HG03066 (cell line): ENCODE measurements around the gene PRIM2.
"Not testable (repeated sequence)": the region's sequence is repeated elsewhere in the genome, so short reads cannot be mapped to it uniquely, and the experiment has no call there.

Experiments used
- ATAC-seq: cut with Tn5 transposase; IDR thresholded peaks from one replicate; pipeline ENCODE4 v1.9.1; 2021; ENCODE audit warnings: low read depth; ENCODE audit not compliant: unreplicated experiment

PRIM2 gene, protein sequence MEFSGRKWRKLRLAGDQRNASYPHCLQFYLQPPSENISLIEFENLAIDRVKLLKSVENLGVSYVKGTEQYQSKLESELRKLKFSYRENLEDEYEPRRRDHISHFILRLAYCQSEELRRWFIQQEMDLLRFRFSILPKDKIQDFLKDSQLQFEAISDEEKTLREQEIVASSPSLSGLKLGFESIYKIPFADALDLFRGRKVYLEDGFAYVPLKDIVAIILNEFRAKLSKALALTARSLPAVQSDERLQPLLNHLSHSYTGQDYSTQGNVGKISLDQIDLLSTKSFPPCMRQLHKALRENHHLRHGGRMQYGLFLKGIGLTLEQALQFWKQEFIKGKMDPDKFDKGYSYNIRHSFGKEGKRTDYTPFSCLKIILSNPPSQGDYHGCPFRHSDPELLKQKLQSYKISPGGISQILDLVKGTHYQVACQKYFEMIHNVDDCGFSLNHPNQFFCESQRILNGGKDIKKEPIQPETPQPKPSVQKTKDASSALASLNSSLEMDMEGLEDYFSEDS

DNA sequence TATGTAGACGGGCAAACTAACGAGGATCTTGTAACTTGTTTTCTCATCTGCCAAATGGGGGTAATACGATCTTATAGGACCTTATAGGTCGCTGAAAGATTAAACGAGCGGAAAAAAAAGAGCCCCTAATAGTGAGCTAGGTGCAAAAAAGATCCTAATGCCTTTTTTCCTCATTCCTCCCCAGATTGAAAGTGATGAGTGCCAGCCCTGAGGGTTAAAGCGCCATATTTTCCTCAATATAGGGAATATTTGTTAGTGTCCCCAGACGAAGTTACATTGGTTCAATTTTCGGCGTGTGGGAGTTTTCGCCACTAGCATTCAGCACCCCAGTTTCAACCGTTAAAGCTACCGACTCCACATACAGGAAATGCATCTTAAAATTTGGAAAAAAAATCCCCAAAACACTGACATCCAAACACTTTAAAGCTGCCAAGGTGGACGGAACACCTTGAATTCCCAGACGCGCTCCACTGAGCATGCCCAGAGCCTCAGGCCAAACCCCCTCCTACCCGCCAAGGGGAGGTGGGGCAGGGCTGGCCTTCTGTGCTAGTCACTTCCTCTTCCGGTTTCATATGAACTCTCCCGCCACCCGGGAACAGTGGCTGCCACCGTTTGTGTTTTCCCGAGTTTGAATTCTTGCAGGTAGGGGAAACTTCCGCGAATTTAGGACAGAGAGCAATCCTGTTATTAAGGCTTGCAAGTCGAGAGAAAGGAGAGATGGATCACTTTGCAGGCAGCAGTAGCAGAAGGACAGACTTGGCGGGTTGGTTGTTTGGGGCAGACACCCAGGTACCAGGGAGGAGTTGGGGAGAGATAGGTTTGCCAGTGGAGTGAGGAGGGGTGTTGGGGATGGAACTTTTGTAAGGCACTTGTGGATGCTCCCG lies at the start of gene PRIM2:
PRIM2 (plus strand) TSS at position 571 of the 884 bp plus-strand sequence. CDS start 816 bp downstream, outside the sequence.
- peak; percentile 88 for ATAC-seq

DNA sequence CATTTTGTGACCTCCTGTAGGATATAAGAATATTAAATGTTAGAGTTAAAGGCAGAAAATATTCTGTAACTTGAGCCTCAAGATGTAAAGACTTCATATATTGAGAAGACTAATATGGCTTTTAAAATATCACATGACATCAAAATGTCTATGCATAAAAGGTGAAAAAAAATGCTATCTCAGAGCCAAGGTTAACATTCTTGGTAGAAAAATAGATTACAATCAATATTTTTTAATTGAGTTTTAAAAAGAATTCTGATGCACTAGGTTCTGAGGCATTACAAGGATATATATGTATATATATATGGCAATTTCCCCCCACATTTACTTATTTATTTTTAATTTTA lies 49.2 kb upstream of the PRIM2 start:
- ATAC-seq: no peak

DNA sequence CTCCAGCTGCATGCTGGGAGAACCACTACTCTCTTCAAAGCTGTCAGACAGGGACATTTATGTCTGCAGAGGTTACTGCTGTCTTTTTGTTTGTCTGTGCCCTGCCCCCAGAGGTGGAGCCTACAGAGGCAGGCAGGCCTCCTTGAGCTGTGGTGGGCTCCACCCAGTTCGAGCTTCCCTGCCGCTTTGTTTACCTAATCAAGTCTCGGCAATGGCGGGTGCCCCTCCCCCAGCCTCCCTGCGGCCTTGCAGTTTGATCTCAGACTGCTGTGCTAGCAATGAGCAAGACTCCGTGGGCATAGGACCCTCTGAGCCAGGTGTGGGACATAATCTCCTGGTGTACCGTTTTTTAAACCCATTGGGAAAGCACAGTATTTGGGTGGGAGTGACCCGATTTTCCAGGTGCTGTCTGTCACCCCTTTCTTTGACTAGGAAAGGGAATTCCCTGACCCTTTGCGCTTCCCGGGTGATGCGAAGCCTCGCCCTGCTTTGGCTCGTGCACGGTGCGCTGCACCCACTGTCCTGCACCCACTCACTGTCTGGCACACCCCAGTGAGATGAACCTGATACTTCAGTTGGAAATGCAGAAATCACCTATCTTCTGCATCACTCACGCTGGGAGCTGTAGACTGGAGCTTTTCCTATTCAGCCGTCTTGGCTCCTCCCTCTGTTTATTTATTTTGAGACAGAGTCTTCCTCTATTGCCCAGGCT lies 43.2 kb upstream of the PRIM2 start:
- ATAC-seq: not testable (repeated sequence)

DNA sequence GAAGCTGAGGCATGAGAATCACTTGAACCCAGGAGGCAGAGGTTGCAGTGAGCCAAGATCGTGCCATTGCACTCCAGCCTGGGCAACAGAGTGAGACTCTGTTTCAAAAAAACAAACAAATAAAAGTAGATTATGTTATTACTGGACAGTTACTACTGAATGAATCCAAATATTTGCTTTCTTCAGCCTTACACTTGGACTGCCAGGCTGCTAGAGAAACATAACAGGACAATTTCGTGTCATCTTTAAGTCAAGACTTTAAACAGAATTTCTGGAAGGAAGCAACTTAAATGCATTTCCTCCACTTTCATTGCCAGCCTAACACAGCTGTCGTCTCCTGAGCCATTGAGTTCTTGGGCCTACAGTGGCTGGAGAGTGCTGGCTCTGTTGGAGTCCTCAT lies 42.0 kb upstream of the PRIM2 start:
- no peak for ATAC-seq

DNA sequence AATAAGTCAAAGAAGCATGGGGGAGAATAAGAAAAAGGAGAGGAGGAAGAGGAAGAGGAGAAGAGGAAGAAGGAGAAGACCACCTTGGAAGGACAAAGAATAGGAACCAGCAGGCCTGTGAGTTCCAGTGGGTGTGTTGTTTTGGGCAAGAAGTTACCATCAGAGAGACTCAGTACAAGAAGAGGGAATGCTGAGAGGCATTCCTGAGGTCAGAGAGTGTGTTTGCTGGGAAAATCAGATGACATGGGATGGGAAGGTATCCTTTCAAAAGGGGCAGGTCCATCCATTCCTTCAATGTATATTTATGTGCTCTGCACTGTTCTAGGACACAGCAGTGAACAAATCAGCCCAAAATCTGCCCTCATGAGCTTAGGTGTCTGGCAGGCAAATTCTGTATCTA lies 40.5 kb upstream of the PRIM2 start:
- ATAC-seq: no peak

DNA sequence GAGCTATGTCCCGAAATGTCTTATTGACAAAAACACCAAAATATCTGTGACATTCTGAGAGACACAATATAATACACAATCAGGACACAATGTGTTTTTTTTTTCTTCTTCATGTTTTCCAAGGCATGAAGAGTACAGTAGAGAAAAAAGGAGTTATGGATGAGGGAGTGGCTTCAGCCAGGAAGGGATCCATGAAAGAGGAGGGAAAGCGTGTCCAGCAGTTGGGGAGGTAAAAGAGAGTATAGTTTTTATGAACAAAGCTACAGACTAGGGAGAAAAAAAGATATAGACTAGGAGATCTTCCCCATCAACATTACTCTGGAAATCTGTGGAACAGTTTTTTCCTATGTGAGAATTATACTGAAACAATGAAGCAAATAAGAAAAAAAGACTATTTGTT lies 38.9 kb upstream of the PRIM2 start:
- no peak for ATAC-seq

DNA sequence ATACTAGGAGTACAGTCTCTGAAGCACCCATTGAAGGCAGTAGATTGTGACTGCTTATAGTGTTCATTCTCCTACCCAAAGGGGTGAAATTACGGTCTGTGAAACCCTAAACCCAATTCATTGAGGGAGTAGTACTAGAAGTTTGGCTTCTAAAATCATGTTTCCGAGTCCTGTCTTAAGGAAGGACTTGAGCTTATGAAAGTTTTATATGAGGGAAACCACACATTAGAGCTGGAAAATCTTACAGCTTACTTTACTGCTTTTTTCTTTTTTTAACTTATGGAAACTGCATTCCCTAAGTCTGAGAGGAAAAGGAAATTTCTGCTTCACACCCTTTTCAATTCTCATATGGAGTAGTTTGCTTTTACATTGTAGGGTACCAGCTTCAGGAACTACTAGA lies 38.4 kb upstream of the PRIM2 start:
- ATAC-seq: no peak

DNA sequence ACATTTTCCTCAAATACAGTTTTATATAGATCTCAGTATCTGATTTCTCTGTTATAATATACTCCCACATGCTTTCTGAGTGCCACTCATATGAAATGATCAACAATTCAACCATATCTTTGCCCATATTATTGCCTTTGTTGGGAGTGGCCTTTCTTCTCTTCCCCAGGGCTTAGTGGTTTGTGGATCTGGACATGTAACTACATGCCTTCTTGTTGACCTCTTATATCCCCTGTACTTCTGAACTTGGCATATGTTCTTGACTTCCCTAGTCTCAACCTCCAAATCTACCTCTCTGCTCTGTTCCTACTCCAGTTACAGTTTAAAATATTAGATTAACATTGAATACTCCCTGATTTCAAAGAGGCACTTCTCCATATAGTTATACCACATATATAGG lies 34.3 kb upstream of the PRIM2 start:
- ATAC-seq: no peak

DNA sequence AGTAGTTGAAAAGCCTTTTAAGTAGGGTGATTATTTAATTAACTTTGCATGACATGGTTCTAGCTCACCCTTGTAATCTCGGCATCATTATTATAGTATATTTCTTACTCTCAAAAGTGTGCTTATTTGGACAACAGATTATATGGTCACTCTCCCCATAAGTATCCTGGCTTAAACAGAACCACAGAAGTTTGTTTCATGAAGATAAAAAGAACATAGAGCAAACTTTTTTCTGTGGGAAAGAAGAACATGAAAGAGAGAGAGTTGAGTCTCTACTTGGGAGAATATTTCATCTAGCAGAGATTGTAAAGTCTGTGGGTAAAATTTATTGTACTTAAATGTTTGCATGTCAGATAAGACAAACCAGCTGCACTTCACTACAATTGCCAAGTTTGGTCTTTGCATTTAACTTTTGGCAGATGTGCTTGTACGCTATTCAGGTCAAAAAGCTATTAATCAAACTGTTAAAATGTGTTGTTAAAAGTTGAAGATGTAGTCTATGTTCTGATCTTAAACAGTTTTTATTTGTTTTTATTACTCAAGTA lies 33.4 kb upstream of the PRIM2 start:
- no peak for ATAC-seq

DNA sequence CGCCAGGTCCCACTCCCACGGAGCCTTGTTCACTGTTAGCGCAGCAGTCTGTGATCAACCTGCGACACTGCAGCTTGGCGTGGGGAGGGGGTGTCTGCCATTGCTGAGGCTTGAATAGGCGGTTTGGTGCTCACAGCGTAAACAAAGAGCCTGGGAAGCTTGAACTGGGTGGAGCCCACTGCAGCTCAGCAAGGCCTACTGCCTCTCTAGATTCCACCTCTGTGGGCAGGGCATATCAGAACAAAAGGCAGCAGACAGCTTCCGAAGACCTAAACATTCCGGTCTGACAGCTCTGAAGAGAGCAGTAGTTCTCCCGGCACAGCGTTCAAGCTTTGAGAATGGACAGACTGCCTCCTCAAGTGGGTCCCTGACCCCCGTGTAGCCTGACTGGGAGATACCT lies 29.3 kb upstream of the PRIM2 start:
- not testable (repeated sequence) for ATAC-seq

DNA sequence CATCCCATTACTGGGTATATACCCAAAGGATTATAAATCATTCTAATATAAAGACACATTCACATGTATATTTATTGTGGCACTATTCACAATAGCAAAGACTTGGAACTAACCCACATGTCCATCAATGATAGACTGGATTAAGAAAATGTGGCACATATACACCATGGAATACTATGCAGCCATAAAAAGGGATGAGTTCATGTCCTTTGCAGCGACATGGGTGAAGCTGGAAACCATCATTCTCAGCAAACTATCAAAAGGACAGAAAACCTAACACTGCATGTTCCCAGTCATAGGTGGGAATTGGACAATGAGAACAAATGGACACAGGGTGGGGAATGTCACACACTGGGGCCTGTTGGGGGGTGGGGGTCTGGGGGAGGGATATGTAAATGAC lies 24.0 kb upstream of the PRIM2 start:
- not testable (repeated sequence) for ATAC-seq

DNA sequence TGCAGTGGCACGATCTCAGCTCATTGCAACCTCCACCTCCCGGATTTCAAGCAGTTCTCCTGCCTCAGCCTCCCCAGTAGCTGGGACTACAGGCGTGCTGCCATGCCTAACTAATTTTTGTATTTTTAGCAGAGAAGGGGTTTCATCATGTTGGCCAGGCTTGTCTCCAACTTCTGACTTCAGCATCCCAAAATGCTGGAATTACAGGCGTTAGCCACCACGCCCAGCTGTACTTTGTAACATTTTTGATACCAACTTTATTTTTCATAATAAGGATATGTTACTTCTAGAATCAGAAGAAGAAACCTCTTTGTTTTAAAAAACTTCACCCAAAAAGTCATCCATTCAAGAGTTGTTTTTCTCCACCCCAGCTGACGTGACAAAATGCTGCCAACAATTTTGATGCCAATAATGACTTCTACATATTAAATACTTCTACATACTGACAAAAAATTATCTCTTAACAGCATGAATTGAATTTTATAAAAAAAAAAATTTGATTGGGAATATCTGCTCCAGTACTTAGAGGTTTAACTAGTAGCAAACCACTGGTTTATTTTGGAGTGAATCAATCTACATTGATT lies 22.5 kb upstream of the PRIM2 start:
- no peak for ATAC-seq

DNA sequence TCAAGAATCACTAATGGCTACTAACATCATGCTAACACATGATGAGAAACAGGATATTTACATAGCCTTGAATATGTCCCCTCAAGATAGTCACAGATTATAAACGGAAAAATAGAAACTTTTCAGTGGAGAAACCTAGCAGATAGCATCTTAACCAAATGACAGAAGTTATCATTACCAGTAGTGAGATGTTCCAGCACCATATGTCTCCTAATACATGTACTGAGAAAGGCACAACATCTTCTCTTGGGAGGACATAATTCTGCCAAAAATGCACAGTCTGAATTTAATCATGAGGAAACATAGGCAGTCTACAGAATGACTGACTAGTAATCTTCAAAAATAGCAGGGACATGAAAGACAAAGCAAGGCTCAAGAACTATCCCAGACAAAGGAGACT lies 19.9 kb upstream of the PRIM2 start:
- no peak for ATAC-seq

DNA sequence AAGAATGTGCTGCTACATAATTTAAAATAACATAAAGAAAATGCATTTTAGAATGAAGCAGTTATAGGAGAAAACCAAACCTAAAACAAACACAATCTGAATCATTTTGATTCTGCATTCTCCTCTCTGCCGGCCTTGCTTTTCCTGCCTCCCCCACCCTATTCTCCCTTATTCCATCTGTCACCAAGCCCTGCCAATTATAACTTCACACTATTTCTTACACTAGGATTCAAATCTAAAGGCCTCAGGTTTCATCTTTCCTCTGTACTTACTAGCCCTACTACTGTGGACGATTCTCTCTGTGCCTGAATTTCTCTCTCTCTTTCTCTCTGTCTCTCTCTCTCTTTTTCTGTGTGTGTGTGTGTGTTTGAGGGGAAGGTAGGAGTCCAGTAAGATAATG lies 18.7 kb upstream of the PRIM2 start:
- no peak for ATAC-seq

DNA sequence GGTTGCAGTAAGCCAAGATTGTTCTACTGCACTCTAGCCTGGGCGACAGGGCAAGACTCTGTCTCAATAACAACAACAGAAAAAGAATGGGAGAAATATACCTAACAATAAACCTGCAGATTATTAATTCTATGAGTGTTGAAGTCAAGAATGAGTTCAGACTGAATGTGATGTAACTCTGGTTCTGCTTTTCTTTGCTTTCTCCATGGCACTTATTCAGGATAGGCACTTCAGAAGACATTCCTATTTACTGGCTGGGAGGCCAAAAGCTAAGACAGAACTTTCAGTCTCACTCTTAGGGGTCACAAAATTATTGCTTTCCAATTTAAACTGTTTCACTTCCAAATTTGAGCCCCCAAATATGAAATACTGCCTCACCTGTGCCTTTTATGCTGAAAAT lies 15.7 kb upstream of the PRIM2 start:
- no peak for ATAC-seq

DNA sequence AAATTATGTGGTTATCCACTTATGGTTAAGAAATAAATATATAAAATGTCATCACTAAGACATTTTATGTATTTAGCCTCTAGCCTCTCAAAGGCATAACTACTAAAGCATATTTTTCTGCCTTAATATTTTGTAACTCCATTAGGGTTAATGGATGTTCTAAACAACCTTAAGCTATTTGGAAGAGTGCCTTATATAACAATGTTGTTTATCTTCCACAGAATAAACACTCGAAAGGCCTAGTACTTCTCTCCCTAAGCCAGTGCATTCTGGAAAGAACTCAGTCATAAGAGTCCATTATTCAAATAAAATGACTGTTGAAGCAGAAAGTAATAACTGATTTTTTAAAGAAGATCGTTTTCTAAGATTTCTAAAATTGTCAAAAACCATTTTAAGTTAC lies 15.0 kb upstream of the PRIM2 start:
- ATAC-seq: no peak

DNA sequence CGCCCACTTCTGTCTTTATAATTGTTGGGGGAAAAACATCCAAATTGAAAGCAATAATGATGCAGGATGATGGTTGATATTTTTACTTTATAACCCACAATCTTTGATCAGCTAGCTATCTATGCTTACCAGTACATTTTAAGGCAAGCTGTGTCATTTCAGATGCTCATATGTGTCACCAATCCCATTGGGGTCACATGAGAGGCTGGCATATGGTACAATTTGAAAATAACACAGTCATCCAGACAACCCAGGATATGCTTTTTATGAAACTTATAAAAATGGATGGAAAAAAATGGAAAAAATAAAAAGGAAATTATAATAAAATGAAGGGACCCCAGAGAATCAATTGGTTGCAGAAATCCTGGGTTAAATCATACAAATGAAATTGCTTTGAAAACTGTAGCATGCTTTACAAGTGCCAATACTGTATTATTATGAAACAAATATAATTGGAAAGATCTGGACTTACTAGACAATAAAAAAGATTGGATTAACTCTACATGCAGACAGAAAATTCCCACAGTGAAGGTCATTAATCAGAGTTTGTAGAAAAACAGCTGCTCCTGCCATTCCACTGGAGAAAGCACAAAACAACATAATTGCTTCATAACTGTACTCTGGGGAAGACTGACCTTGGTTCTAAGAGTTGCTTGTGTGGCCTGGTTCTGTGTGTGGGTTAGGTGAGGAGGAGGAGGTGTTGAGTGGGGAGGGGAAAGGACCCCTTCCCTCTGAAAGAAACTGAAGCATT lies 13.3 kb upstream of the PRIM2 start:
- ATAC-seq: no peak

DNA sequence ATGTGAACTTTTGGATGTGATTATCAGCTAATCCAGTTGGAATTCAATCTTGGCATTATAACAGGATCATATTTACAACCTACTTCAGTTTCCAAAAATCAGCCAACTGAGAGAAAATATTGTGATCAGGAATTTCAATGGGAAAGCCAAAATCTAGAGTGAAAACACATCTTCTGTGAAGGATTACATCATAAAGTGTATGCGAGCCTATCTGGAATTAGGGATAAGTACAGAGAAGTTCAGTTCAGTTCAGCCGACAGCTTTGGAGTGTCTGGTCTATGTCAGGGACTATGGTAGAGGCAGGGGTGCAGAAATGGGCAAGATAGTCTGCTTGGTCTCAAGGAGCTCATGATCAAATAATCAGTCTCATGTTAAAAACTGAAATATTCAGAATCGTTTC lies 12.3 kb upstream of the PRIM2 start:
- ATAC-seq: no peak

DNA sequence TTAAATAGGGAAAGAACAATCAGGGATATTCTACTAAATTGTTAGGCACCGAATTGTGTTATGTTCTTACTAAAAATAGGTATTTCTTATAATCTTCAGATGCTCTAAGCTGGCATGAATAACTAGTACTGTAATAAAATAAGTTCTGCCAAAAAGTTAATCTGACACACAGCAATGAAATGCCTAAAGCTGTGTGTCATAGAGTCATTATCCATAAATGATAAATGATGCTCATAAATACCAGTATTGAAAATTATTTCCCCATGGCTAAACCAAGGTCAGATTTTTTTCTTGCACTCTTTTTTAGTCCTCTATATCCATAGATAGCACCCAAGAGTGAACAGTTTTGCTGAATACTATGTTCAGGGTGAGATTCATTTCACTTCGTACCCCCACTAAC lies 11.7 kb upstream of the PRIM2 start:
- ATAC-seq: no peak

DNA sequence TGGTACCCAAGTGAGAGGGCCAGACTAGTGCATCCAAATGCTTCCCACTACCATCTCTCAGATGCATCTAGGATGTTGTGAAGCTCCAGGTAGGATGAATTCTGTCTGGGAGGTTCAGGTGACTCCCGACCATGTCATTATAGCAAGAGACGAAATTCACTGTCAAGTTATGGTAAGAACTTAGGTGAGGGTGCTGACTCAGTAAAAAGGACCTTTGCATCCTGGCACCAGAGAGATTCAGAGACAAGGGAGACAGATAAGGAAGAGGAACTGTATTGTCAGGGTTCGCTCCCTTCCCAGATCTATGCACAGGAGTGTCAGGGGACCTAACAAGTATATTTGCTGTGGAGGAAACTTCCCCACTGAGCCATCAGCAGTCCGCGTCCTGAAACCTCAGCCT lies 11.2 kb upstream of the PRIM2 start:
- no peak for ATAC-seq
